Activated CD4-positive, alpha-beta memory T cell treated with anti-CD3 and anti-CD28 coated beads for 36 hours (primary cell): ENCODE results near the gene SRRM4. TPM values are rescaled to one million over a fixed set of nuclear protein-coding genes. Genes with fewer than 3 reads are reported as not detected.

Source experiments
- CTCF ChIA-PET: fragments of 350-600 bp; sonication (Branson Sonifier 250); formaldehyde crosslinking; loops from one replicate; lab custom pipeline; 2021; ENCODE audit warnings: antibody characterized with exemption, inconsistent platforms; lab: Charles Lee
- POLR2A ChIA-PET: fragments of 350-600 bp; sonication (Branson Sonifier 250); formaldehyde crosslinking; loops from one replicate; lab custom pipeline; 2021; ENCODE audit warnings: antibody characterized with exemption; lab: Charles Lee
- DNase-seq: peaks from one replicate; pipeline ENCODE4 v3.0.0-alpha.2; 2020
- H3K27ac Mint-ChIP-seq: one replicate; pipeline ENCODE4 v1.8.0; 2021; ENCODE audit warnings: mixed read lengths
- H3K27me3 Mint-ChIP-seq: one replicate; pipeline ENCODE4 v1.8.0; 2021; ENCODE audit warnings: mixed read lengths
- H3K36me3 Mint-ChIP-seq: one replicate; pipeline ENCODE4 v1.8.0; 2021; ENCODE audit warnings: mixed read lengths
- H3K4me1 Mint-ChIP-seq: one replicate; pipeline ENCODE4 v1.8.0; 2021; ENCODE audit warnings: low read depth, mixed read lengths
- H3K4me3 Mint-ChIP-seq: one replicate; pipeline ENCODE4 v1.8.0; 2021; ENCODE audit warnings: mild to moderate bottlenecking, mixed read lengths
- H3K9me3 Mint-ChIP-seq: one replicate; pipeline ENCODE4 v1.8.0; 2021; ENCODE audit warnings: mixed read lengths
- intact Hi-C: fragments of 100-400 bp; cut with micrococcal nuclease; formaldehyde crosslinking; loops from one replicate; pipeline ENCODE4 v1.15.1; 2023
- total RNA-seq, 2 experiments: library from RNA; stranded (reverse); gene quantifications; one replicate each; pipeline ENCODE4 v1.2.3, GENCODE V29; 2021

The SRRM4 gene
- total RNA-seq, 2 experiments from 2014 or later = not detected

DNA sequence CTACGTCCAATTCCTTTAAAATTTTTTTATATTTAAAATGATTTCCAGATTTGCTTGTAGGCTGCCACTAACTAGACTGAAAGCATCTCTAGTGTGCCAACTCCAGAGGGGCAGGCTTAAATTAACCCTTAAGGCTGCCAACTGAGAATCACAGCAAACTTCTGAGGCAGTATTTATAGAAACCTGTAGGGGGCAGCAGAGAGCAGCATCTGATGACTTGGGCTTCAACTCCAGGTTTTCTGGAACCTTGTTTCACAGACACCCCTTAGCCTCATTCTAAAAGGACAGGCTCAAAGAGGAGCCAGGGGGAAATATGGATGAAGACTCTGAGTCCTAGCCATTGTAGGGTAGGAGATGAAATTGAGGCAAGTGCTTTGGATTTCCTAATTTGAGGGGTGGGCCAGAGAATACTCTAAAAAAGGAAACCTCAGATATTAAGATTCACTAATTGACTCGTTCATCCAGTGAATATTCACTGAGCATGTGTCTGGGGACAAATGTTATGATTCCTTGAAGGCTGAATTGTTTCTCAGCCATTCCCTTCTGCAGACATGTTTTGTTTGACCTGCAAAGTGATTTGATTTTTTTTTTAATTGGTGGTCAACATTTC, 134.1 kb downstream of the SRRM4 start:
- ChIA-PET CTCF (interaction anchor here (0.9 to 1.0 kb wide), 2 partner anchors 16 to 429 kb away, joined by 3 read pairs; no protein-coding TSS in a partner anchor), POLR2A (no interaction called here)
- peak; percentile 10 for DNase-seq

DNA sequence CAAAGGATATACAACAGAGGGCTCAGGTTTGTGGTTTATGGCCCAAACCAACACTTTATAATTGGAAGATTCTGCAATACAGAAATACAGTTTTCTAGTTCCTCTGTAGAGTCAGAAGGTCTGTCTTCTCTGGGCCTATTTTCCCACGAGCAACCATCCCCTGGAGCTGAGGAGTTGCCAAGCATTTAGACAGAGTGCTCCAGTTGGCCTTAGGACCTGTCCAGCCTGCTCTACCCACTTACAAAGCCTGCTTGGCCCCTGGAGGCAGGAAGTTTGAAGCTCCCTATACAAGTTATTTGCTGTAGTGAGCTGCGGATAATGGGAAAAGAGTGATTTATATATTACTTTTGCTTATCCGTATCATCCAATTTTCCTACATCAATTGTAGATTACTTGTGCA, 136.6 kb downstream of the SRRM4 start:
- no peak overlapping the region for H3K27ac Mint-ChIP-seq
- no peaks in the 10 kb centered on the region for H3K4me1 Mint-ChIP-seq
- no peaks in the 10 kb centered on the region for H3K9me3 Mint-ChIP-seq
- no peak overlapping the region for H3K4me3 Mint-ChIP-seq
- CTCF ChIA-PET = no interaction called here
- intact Hi-C loops = loop anchor here (5.0 to 10.0 kb wide), 2 partner anchors 207 to 294 kb away; no protein-coding TSS in a partner anchor
- no peak for DNase-seq
- H3K27me3 Mint-ChIP-seq = no peaks in the 10 kb centered on the region
- no peaks in the 10 kb centered on the region for H3K36me3 Mint-ChIP-seq
- POLR2A ChIA-PET = no interaction called here

More for the DNA sequence above, 134.1 kb downstream of the SRRM4 start:
- Mint-ChIP-seq H3K27ac (no peak overlapping the region), H3K36me3 (no peaks in the 10 kb centered on the region), H3K27me3 (peaks cover 2% of the 10 kb centered on the region), H3K4me1 (no peaks in the 10 kb centered on the region), H3K4me3 (no peak overlapping the region), H3K9me3 (no peaks in the 10 kb centered on the region)
- intact Hi-C loops = loop anchor here (5.0 to 10.0 kb wide), 2 partner anchors 209 to 297 kb away; no protein-coding TSS in a partner anchor

GRCh38 chr12:119118625-119119024, 137.3 kb downstream of the SRRM4 start:
- Mint-ChIP-seq H3K36me3 (no peaks in the 10 kb centered on the region), H3K4me3 (no peak overlapping the region), H3K9me3 (no peaks in the 10 kb centered on the region), H3K27ac (no peak overlapping the region), H3K27me3 (no peaks in the 10 kb centered on the region), H3K4me1 (no peaks in the 10 kb centered on the region)
- ChIA-PET POLR2A (interaction anchor here (0.7 kb wide), 1 partner anchor 48 kb away, joined by 5 read pairs; no protein-coding TSS in a partner anchor), CTCF (interaction anchor here (0.7 to 0.9 kb wide), 2 partner anchors 10 to 18 kb away, joined by 3 read pairs; no protein-coding TSS in a partner anchor)
- intact Hi-C loops = loop anchor here (5.0 to 10.0 kb wide), 2 partner anchors 206 to 294 kb away; no protein-coding TSS in a partner anchor
- no peak for DNase-seq

- ChIA-PET CTCF (interaction anchor here (1.5 kb wide), 1 partner anchor 291 kb away, joined by 3 read pairs; no protein-coding TSS in a partner anchor), POLR2A (no interaction called here)
- Mint-ChIP-seq H3K4me3 (no peak overlapping the region), H3K27me3 (no peaks in the 10 kb centered on the region), H3K36me3 (no peaks in the 10 kb centered on the region), H3K4me1 (no peaks in the 10 kb centered on the region), H3K27ac (no peak overlapping the region), H3K9me3 (peaks cover 4% of the 10 kb centered on the region)
- no peak for DNase-seq
- intact Hi-C loops = no loop called here
Observed at GRCh38 chr12:119122047-119122446, 140.7 kb downstream of the SRRM4 start.

DNA sequence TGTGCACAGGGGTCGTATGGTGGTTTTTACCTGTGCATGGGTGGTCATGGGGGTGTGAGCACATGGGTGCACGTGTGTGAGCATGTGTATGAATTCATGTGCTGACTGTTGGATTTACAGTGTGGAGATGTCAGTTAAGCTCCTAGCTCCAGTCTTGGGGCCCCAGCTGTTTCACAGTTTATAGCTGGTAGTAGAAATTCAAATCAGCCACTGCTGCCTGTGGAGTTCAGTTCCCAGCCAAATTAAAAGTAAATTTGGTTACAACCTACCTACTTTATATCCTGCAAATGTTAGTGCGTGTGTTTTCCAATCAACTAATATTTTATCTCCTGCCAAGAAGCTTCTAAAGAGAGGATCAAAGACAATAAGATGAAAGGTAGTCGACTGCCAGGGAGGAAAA, 141.4 kb downstream of the SRRM4 start:
- DNase-seq = no peak
- H3K4me3 Mint-ChIP-seq = no peak overlapping the region
- no peaks in the 10 kb centered on the region for H3K36me3 Mint-ChIP-seq
- ChIA-PET POLR2A (no interaction called here), CTCF (no interaction called here)
- no peaks in the 10 kb centered on the region for H3K27me3 Mint-ChIP-seq
- no peaks in the 10 kb centered on the region for H3K4me1 Mint-ChIP-seq
- peaks cover 4% of the 10 kb centered on the region for H3K9me3 Mint-ChIP-seq
- intact Hi-C loops = no loop called here
- H3K27ac Mint-ChIP-seq = no peak overlapping the region

DNA sequence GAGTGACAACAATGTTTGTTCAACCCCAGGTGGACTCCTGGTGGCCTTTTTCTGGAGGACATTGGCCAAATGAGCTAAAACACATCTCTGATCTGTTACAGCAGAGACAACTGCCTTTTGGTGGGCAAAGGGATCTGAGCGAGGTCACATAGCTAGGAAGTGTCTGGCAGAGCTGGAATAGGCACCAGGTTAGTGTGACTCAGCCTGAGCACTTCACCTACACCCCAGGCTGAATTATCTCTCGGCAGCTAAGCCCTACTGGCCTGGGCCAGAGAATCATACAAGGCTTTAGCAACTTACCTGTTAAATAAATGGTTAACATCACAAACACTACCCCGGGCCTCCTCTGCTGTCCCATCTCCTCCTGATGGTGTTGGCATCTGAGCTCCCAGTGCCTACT, 147.2 kb downstream of the SRRM4 start:
- POLR2A ChIA-PET = no interaction called here
- no peak overlapping the region for H3K27ac Mint-ChIP-seq
- no peaks in the 10 kb centered on the region for H3K27me3 Mint-ChIP-seq
- peaks cover 4% of the 10 kb centered on the region for H3K9me3 Mint-ChIP-seq
- CTCF ChIA-PET = interaction anchor here (0.6 kb wide), 1 partner anchor 9 kb away, joined by 3 read pairs; no protein-coding TSS in a partner anchor
- DNase-seq = no peak
- intact Hi-C loops = no loop called here
- no peaks in the 10 kb centered on the region for H3K36me3 Mint-ChIP-seq
- H3K4me3 Mint-ChIP-seq = no peak overlapping the region
- H3K4me1 Mint-ChIP-seq = no peaks in the 10 kb centered on the region

DNA sequence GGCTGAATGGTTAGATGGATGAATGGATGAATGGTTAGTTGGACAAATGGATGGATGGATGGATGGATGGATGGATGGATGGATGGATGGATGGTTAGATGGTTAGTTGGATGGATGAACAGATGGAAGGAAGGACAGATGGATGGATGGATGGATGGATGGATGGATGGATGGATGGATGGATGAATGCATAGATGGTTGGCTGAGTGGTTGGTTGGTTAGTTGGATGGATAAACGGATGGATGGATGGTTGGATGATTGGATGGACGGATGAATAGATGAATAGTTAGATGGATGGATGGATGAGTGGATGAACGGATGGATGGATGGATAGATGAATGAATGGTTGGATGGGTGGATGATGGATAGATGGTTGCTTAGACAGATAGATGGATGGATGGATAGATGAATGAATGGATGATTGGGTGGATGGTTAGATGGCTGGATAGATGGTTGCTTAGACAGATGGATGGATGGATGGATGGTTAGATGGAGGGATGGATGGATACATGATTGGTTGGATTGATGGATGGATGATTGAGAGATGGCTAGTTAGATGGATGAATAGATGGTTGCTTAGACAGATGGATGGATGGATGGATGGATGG, 148.6 kb downstream of the SRRM4 start:
- intact Hi-C loops = no loop called here
- Mint-ChIP-seq H3K27ac (no peak overlapping the region), H3K4me1 (no peaks in the 10 kb centered on the region), H3K4me3 (no peak overlapping the region), H3K36me3 (no peaks in the 10 kb centered on the region), H3K9me3 (peaks cover 6% of the 10 kb centered on the region), H3K27me3 (no peaks in the 10 kb centered on the region)
- DNase-seq = no peak
- ChIA-PET POLR2A (no interaction called here), CTCF (no interaction called here)

DNA sequence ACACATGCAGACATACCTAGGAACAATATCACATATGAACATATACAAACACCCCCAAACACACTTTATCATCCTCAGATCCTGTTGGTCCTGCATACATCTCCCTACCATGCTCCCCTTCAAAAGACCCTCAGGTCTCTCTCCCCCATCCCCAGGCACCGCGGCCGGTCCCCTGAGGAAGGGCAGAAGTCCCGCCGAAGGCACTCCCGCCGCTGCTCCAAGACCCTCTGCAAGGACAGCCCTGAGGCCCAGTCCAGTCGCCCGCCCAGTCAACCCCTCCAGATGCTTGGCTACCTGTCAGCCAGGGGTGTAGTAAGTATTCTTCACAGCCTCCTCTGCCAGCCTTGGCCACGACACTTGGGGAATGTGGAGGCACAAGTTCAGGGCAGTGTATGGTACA, 149.2 kb downstream of the SRRM4 start:
- intact Hi-C loops = no loop called here
- H3K36me3 Mint-ChIP-seq = no peaks in the 10 kb centered on the region
- no peaks in the 10 kb centered on the region for H3K27me3 Mint-ChIP-seq
- no peak overlapping the region for H3K4me3 Mint-ChIP-seq
- no peak overlapping the region for H3K27ac Mint-ChIP-seq
- no peak for DNase-seq
- peaks cover 6% of the 10 kb centered on the region for H3K9me3 Mint-ChIP-seq
- POLR2A ChIA-PET = no interaction called here
- CTCF ChIA-PET = interaction anchor here (1.1 kb wide), 1 partner anchor 16 kb away, joined by 3 read pairs; no protein-coding TSS in a partner anchor
- H3K4me1 Mint-ChIP-seq = no peaks in the 10 kb centered on the region

- POLR2A ChIA-PET = no interaction called here
- DNase-seq = no peak
- peaks cover 2% of the 10 kb centered on the region for H3K9me3 Mint-ChIP-seq
Observed at GRCh38 chr12:119134284-119135072, 153.1 kb downstream of the SRRM4 start.

DNA sequence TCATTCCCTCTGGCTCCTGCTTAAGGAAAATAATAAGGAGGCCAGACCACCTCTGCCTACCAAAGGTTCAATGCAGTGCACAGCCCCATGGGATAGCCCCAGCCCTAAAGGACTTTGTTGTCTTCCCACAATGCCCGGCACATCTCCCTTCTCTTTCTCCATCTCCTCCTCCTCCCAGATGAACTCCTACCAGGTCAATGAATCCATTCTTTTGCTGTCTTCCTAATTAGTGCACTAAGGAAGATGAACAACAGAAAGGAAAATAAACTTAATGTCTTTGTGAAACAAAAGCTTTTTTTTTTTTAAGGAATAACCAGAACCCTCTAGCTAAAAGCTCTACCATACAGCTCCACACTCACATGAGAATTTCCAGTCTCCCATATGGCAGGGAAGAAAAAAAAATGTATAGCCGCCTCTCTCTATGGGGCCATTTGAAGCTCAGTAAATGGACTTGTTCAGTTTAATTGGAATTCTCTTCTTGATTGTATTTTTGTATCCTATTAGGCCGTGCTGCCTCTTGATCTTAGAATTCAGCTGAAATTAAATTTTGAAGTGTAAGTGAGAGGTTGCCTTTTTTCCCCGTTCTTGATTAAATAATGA, 155.6 kb downstream of the SRRM4 start:
- no peak overlapping the region for H3K27ac Mint-ChIP-seq
- DNase-seq = no peak
- POLR2A ChIA-PET = no interaction called here
- no peaks in the 10 kb centered on the region for H3K4me1 Mint-ChIP-seq
- intact Hi-C loops = no loop called here
- peaks cover 2% of the 10 kb centered on the region for H3K27me3 Mint-ChIP-seq
- no peak overlapping the region for H3K4me3 Mint-ChIP-seq
- no peaks in the 10 kb centered on the region for H3K36me3 Mint-ChIP-seq
- H3K9me3 Mint-ChIP-seq = peaks cover 2% of the 10 kb centered on the region
- CTCF ChIA-PET = no interaction called here

More at GRCh38 chr12:119134284-119135072, 153.1 kb downstream of the SRRM4 start:
- no peaks in the 10 kb centered on the region for H3K36me3 Mint-ChIP-seq
- intact Hi-C loops = no loop called here
- H3K4me1 Mint-ChIP-seq = no peaks in the 10 kb centered on the region
- H3K27me3 Mint-ChIP-seq = no peaks in the 10 kb centered on the region
- CTCF ChIA-PET = no interaction called here
- H3K4me3 Mint-ChIP-seq = no peak overlapping the region
- H3K27ac Mint-ChIP-seq = no peak overlapping the region

- DNase-seq = no peak
- H3K27me3 Mint-ChIP-seq = peaks cover 2% of the 10 kb centered on the region
- intact Hi-C loops = no loop called here
- ChIA-PET POLR2A (no interaction called here), CTCF (no interaction called here)
- no peaks in the 10 kb centered on the region for H3K4me1 Mint-ChIP-seq
- no peak overlapping the region for H3K27ac Mint-ChIP-seq
- H3K4me3 Mint-ChIP-seq = no peak overlapping the region
- H3K36me3 Mint-ChIP-seq = no peaks in the 10 kb centered on the region
- H3K9me3 Mint-ChIP-seq = peaks cover 2% of the 10 kb centered on the region
Observed at GRCh38 chr12:119139448-119139847, 158.1 kb downstream of the SRRM4 start.

DNA sequence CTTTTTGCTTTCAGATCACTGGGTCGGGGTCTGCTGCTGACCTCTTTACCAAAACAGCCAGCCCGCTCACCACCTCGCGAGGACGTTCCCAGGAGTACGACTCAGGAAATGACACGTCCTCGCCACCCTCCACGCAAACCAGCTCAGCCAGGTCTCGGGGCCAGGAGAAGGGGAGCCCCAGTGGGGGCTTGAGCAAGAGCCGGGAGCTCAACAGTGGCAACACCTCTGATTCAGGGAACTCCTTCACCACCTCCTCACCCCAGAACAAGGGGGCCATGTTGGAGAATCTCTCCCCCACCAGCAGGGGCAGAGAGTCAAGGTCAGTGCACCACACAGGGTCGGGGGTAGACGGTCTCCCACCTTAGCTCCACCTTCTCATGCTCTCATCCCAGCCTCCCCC, 164.0 kb downstream of the SRRM4 start:
- H3K27ac Mint-ChIP-seq = no peak overlapping the region
- no peaks in the 10 kb centered on the region for H3K9me3 Mint-ChIP-seq
- POLR2A ChIA-PET = interaction anchor here (0.6 kb wide), 1 partner anchor 489 kb away, joined by 3 read pairs; no protein-coding TSS in a partner anchor

More for the DNA sequence above, 164.0 kb downstream of the SRRM4 start:
- Mint-ChIP-seq H3K36me3 (no peaks in the 10 kb centered on the region), H3K4me3 (no peak overlapping the region), H3K4me1 (no peaks in the 10 kb centered on the region), H3K27me3 (peaks cover 8% of the 10 kb centered on the region)
- CTCF ChIA-PET = no interaction called here
- intact Hi-C loops = no loop called here
- no peak for DNase-seq
